ENCODE data around the gene CHST6. TPM values are rescaled to one million over a fixed set of nuclear protein-coding genes. Genes with fewer than 3 reads are reported as not detected.

The CHST6 gene
- total and polyA plus RNA-seq, 2 of the 8 experiments (the other 6 are each of a cell fraction or from before 2014, with no cell fraction given): 18.2 to 25.4 TPM

- no peak for FAIRE-seq
- H4K20me1 ChIP-seq (replicated peaks in 1 of 2; ENCODE audit: control insufficient read depth in 1 of 2, insufficient read depth in 2 of 2, low read length in 2 of 2): no peaks in the 10 kb centered on the region
- H3K27ac ChIP-seq (ENCODE audit: low read depth, low read length): no peak overlapping the region
- no peak for TF ChIP-seq SAP30 (IDR thresholded peaks at IDR 0.05; ENCODE audit: insufficient read depth, insufficient replicate concordance, low read length)
- TF ChIP-seq ZNF274 (IDR thresholded peaks at IDR 0.05; ENCODE audit: borderline replicate concordance, extremely low read depth, low read length): no peak
- TF ChIP-seq POU5F1 (IDR thresholded peaks at IDR 0.05; ENCODE audit: low read depth, low read length): no peak
- TF ChIP-seq FOSL1 (IDR thresholded peaks at IDR 0.05; ENCODE audit: insufficient read depth, low read depth, low read length): no peak
- TF ChIP-seq USF2 (IDR thresholded peaks at IDR 0.05; ENCODE audit: low read length): no peak
- TF ChIP-seq SIRT6 (IDR thresholded peaks at IDR 0.05; ENCODE audit: low read length): no peak
- no peak for TF ChIP-seq RBBP5 (IDR thresholded peaks at IDR 0.05; ENCODE audit: borderline replicate concordance, low read depth, low read length)
- TF ChIP-seq GABPA (IDR thresholded peaks at IDR 0.05; ENCODE audit: borderline replicate concordance, insufficient read depth, low read length): no peak
- TF ChIP-seq CHD1 (IDR thresholded peaks at IDR 0.05; ENCODE audit: low read depth, low read length): no peak
- TF ChIP-seq TAF1 (IDR thresholded peaks at IDR 0.05; ENCODE audit: low read depth, low read length): no peak
- TF ChIP-seq CHD2 (IDR thresholded peaks at IDR 0.05; ENCODE audit: low read length): no peak
- no peak overlapping the region for H4K5ac ChIP-seq (ENCODE audit: insufficient read length, low read depth, low read length)
- no peak overlapping the region for H3K4me2 ChIP-seq (ENCODE audit: insufficient read depth in 1 of 2, low read depth in 2 of 2, low read length in 2 of 2)
- CTCF ChIA-PET (ENCODE audit: partially characterized antibody): interaction anchor here (1.7 to 7.3 kb wide), 4 partner anchors 10 to 44 kb away, joined by 7 to 40 read pairs (median 24); partner anchors contain the start of gene CHST6
- H3K23me2 ChIP-seq (ENCODE audit: low read depth, low read length): no peaks in the 10 kb centered on the region
- no peak overlapping the region for H2AFZ ChIP-seq (ENCODE audit: low read length)
- H3K27me3 ChIP-seq (replicated peaks in 1 of 4; ENCODE audit: control insufficient read depth in 3 of 4, extremely low read depth in 1 of 4, insufficient read depth in 3 of 4, low read length in 3 of 4): no peaks in the 10 kb centered on the region; a peak in 1 of 7 replicates
- no peak overlapping the region for H3K9ac ChIP-seq (replicated peaks in 1 of 4; ENCODE audit: extremely low read depth in 1 of 4, low read depth in 3 of 4, low read length in 3 of 4)
- H2BK15ac ChIP-seq (ENCODE audit: low read length): no peak overlapping the region
- no peak overlapping the region for H3K14ac ChIP-seq (ENCODE audit: insufficient read length)
- H4K91ac ChIP-seq (replicated peaks; ENCODE audit: insufficient read length, low read length): no peak overlapping the region
- H2AK5ac ChIP-seq (ENCODE audit: low read depth, low read length): no peak overlapping the region
- H2BK5ac ChIP-seq (ENCODE audit: low read depth, low read length): no peak overlapping the region
- WGBS, 2 experiments (ENCODE audit: extremely low coverage in 1 of 2, insufficient coverage in 1 of 2, insufficient read length in 1 of 2, insufficient replicate concordance in 2 of 2, low coverage in 1 of 2, low lambda C conversion rate in 2 of 2, missing lambda C conversion rate in 1 of 2): 92% methylated on average over 7 of the region's 7 CpGs; no CpG with 5 or more reads in 1 of the 2 experiments
- H2BK120ac ChIP-seq (replicated peaks; ENCODE audit: low read depth, low read length): no peak overlapping the region
- POLR2A ChIA-PET (ENCODE audit: partially characterized antibody): interaction anchor here (1.2 kb wide), 1 partner anchor 12 kb away, joined by 4 read pairs; the partner anchor contains the start of gene CHST6
- no peaks in the 10 kb centered on the region for H3K79me1 ChIP-seq (ENCODE audit: low read depth, low read length)
- H2BK20ac ChIP-seq (ENCODE audit: low read length): no peak overlapping the region
- H3K79me2 ChIP-seq (ENCODE audit: control insufficient read depth in 1 of 2, insufficient read depth in 2 of 2, low read length in 2 of 2): no peaks in the 10 kb centered on the region
- no peak overlapping the region for H3K23ac ChIP-seq (ENCODE audit: insufficient read length)
- no peak overlapping the region for H3K4me3 ChIP-seq (ENCODE audit: extremely low read depth in 1 of 4, insufficient read depth in 2 of 4, low read depth in 3 of 4, low read length in 4 of 4)
- no peak overlapping the region for H3K18ac ChIP-seq (ENCODE audit: extremely low read depth, low read length)
- H2BK12ac ChIP-seq (ENCODE audit: low read depth, low read length): no peak overlapping the region
- H3K9me3 ChIP-seq (ENCODE audit: insufficient read depth in 2 of 2, low read depth in 1 of 2, low read length in 1 of 2): no peaks in the 10 kb centered on the region
- H3K36me3 ChIP-seq (ENCODE audit: control insufficient read depth in 2 of 4, insufficient read depth in 4 of 4, low read length in 3 of 4): no peaks in the 10 kb centered on the region
- H3K4ac ChIP-seq (replicated peaks; ENCODE audit: insufficient read length, low read depth, low read length): no peak overlapping the region
- no peak for DNase-seq (ENCODE audit: low read depth in 1 of 2, low spot score in 2 of 2)
- H4K8ac ChIP-seq (ENCODE audit: extremely low read depth, insufficient read depth, low read length): no peak overlapping the region
- H3K4me1 ChIP-seq (replicated peaks in 1 of 4; ENCODE audit: control insufficient read depth in 3 of 4, insufficient read depth in 4 of 4, low read length in 3 of 4): no peaks in the 10 kb centered on the region
- no peak overlapping the region for H3K56ac ChIP-seq (replicated peaks; ENCODE audit: insufficient read length, low read depth, low read length)
Observed at GRCh38 chr16:75506574-75506973, 11.3 kb upstream of the CHST6 start.
